IMR-90 (cell line): ENCODE results near the gene FGF12. TPM values are rescaled to one million over a fixed set of nuclear protein-coding genes. Genes with fewer than 3 reads are reported as not detected.

Experiments
- ATAC-seq: fragments of 200-7000 bp; cut with Tn5 transposase; 2 replicates; pipeline ENCODE4 v1.9.1; 2020; ENCODE audit warnings: low read depth, mild to moderate bottlenecking, moderate library complexity
- BruUV-seq: library from RNA; stranded (reverse); fragments of 400-500 nt; replicated peaks from 2 replicates; lab custom pipeline; 2021; lab: Mats Ljungman, UMichigan
- CTCF ChIA-PET: fragments of 300-600 bp; formaldehyde crosslinking; extraction: SDS; loops from one replicate; lab custom pipeline; 2021; ENCODE audit warnings: antibody characterized with exemption; lab: Yijun Ruan, JAX
- POLR2A ChIA-PET: fragments of 300-600 bp; sonication (Branson Sonifier 250); formaldehyde crosslinking; loops from one replicate; lab custom pipeline; 2022; ENCODE audit warnings: antibody characterized with exemption; ENCODE audit not compliant: unreplicated experiment; lab: Charles Lee
- DNase-seq: peaks from one replicate; pipeline ENCODE4 v3.0.0; 2013
- H2AFZ ChIP-seq: replicated peaks from 2 replicates; pipeline ENCODE3; 2013; ENCODE audit warnings: low read length, mild to moderate bottlenecking; ENCODE audit not compliant: poor library complexity
- H2AK5ac ChIP-seq: 2 replicates; pipeline ENCODE4 v1.6.1; 2013; ENCODE audit warnings: low read depth, low read length, inconsistent platforms
- H2AK9ac ChIP-seq: replicated peaks from 2 replicates; pipeline ENCODE3; 2013; ENCODE audit warnings: mild to moderate bottlenecking, low read depth, low read length, moderate library complexity; ENCODE audit not compliant: poor library complexity
- H2BK120ac ChIP-seq: 2 replicates; pipeline ENCODE4 v1.6.1; 2013; ENCODE audit warnings: low read depth, low read length, inconsistent platforms
- H2BK15ac ChIP-seq: 3 replicates; pipeline ENCODE4 v1.6.1; 2013; ENCODE audit warnings: low read depth, low read length, inconsistent platforms
- H2BK20ac ChIP-seq: 2 replicates; pipeline ENCODE4 v1.6.1; 2013; ENCODE audit warnings: low read depth, mild to moderate bottlenecking, inconsistent platforms, low read length, moderate library complexity
- H2BK5ac ChIP-seq: 2 replicates; pipeline ENCODE4 v1.6.1; 2013; ENCODE audit warnings: mild to moderate bottlenecking, low read depth, low read length, inconsistent platforms; ENCODE audit not compliant: poor library complexity, severe bottlenecking
- H3K14ac ChIP-seq: replicated peaks from 2 replicates; pipeline ENCODE4 v1.6.1; 2013; ENCODE audit warnings: low read depth, low read length, inconsistent platforms
- H3K18ac ChIP-seq: 2 replicates; pipeline ENCODE4 v1.6.1; 2013; ENCODE audit warnings: low read depth, low read length, control low read depth
- H3K23ac ChIP-seq: 2 replicates; pipeline ENCODE4 v1.6.1; 2013; ENCODE audit warnings: low read depth, low read length, inconsistent platforms
- H3K27ac ChIP-seq: 2 replicates; pipeline ENCODE4 v1.5.1; 2013; ENCODE audit warnings: mild to moderate bottlenecking, control low read depth, low read length; ENCODE audit not compliant: insufficient read depth
- H3K27me3 ChIP-seq: 2 replicates; pipeline ENCODE4 v1.6.1; 2013; ENCODE audit warnings: low read length; ENCODE audit not compliant: control insufficient read depth, insufficient read depth
- H3K36me3 ChIP-seq: 2 replicates; pipeline ENCODE4 v1.6.1; 2013; ENCODE audit warnings: low read length, mixed read lengths; ENCODE audit not compliant: control insufficient read depth, insufficient read depth
- H3K4ac ChIP-seq: 2 replicates; pipeline ENCODE4 v1.6.1; 2013; ENCODE audit warnings: low read depth, low read length, inconsistent platforms
- H3K4me1 ChIP-seq: 2 replicates; pipeline ENCODE4 v1.6.1; 2013; ENCODE audit warnings: low read length, mixed read lengths; ENCODE audit not compliant: control insufficient read depth, insufficient read depth
- H3K4me2 ChIP-seq: 2 replicates; pipeline ENCODE4 v1.6.1; 2013; ENCODE audit warnings: low read depth, mild to moderate bottlenecking, control low read depth, low read length, moderate library complexity
- H3K4me3 ChIP-seq: 2 replicates; pipeline ENCODE4 v1.5.1; 2013; ENCODE audit warnings: low read depth, mild to moderate bottlenecking, control low read depth, low read length, moderate library complexity; ENCODE audit not compliant: insufficient read depth
- H3K56ac ChIP-seq: 2 replicates; pipeline ENCODE4 v1.6.1; 2013; ENCODE audit warnings: low read length, inconsistent platforms; ENCODE audit not compliant: insufficient read depth; ENCODE audit errors: extremely low read depth
- H3K79me1 ChIP-seq, 2 experiments: 2 replicates each; pipeline ENCODE4 v1.6.1; 2013; ENCODE audit warnings: low read length in 2 of 2, inconsistent platforms in 1 of 2, low read depth in 1 of 2
- H3K9ac ChIP-seq: 2 replicates; pipeline ENCODE4 v1.6.1; 2013; ENCODE audit warnings: low read depth, low read length, control low read depth
- H3K9me1 ChIP-seq: 2 replicates; pipeline ENCODE4 v1.6.1; 2013; ENCODE audit warnings: low read length, inconsistent platforms; ENCODE audit not compliant: insufficient read depth
- H3K9me3 ChIP-seq: 2 replicates; pipeline ENCODE4 v1.6.1; 2013; ENCODE audit warnings: low read length; ENCODE audit not compliant: control insufficient read depth, insufficient read depth
- H4K20me1 ChIP-seq: 2 replicates; pipeline ENCODE4 v1.6.1; 2013; ENCODE audit warnings: low read length, inconsistent platforms; ENCODE audit not compliant: insufficient read depth
- H4K5ac ChIP-seq: 2 replicates; pipeline ENCODE4 v1.6.1; 2013; ENCODE audit warnings: mild to moderate bottlenecking, low read depth, low read length, control low read depth
- H4K8ac ChIP-seq, 2 experiments: 2 replicates each; pipeline ENCODE4 v1.6.1; 2013; ENCODE audit warnings: low read depth in 2 of 2, low read length in 2 of 2, control low read depth in 1 of 2, inconsistent platforms in 1 of 2
- H4K91ac ChIP-seq: 2 replicates; pipeline ENCODE4 v1.6.1; 2013; ENCODE audit warnings: low read depth, low read length, inconsistent platforms; ENCODE audit not compliant: insufficient read depth
- CHD1 ChIP-seq: IDR thresholded peaks from 2 replicates; pipeline ENCODE4 v1.6.1; 2012; ENCODE audit warnings: low read depth, low read length, improper control_type of control experiment
- FOS ChIP-seq: fragments of 150-350 bp; IDR thresholded peaks from 2 replicates; pipeline ENCODE4 v1.6.1; 2016; ENCODE audit warnings: low read depth, low read length
- MAFK ChIP-seq: IDR thresholded peaks from 2 replicates; pipeline ENCODE4 v1.6.1; 2012; ENCODE audit warnings: low read depth, low read length, improper control_type of control experiment
- NFE2L2 ChIP-seq: fragments of 150-350 bp; IDR thresholded peaks from 2 replicates; pipeline ENCODE4 v1.6.1; 2016; ENCODE audit warnings: low read depth, mild to moderate bottlenecking, low read length
- POLR2A ChIP-seq: IDR thresholded peaks from 2 replicates; pipeline ENCODE4 v1.6.1; 2012; ENCODE audit warnings: mild to moderate bottlenecking, low read depth, low read length
- RFX5 ChIP-seq: IDR thresholded peaks from 2 replicates; pipeline ENCODE4 v1.8.0; 2012; ENCODE audit warnings: low read depth, mild to moderate bottlenecking, low read length, moderate library complexity
- WGBS, 2 experiments: methylation state at CpG; one replicate each; pipeline versions ENCODE4 v1.1.5 to v1.1.7; 2013; ENCODE audit warnings: missing lambda C conversion rate in 2 of 2; ENCODE audit not compliant: insufficient read length in 1 of 2; ENCODE audit errors: extremely low coverage in 2 of 2; 5-methylcytosine and 5-hydroxymethylcytosine counted together
- dilution Hi-C: fragments of 300-500 bp; cut with HindIII; formaldehyde crosslinking; loops from one replicate; pipeline ENCODE4 v1.14.3; 2018; ENCODE audit warnings: low sequenced_read_pairs; ENCODE audit not compliant: unreplicated experiment
- in situ Hi-C: fragments of 300-500 bp; cut with MboI; formaldehyde crosslinking; loops from 3 replicates; pipeline ENCODE4 v1.14.3; 2019; ENCODE audit warnings: low sequenced_read_pairs, inconsistent platforms, mixed read lengths
- intact Hi-C: fragments of 100-400 bp; cut with micrococcal nuclease; formaldehyde crosslinking; loops from 2 replicates; pipeline ENCODE4 v1.10.0; 2022
- polyA plus RNA-seq, 3 experiments: library from polyadenylated mRNA; depleted of rRNA; stranded (reverse); fragments of >200 nt; gene quantifications; 2 replicates each; pipeline ENCODE4 v1.2.3, GENCODE V29; 2012; ENCODE audit warnings: low replicate concordance in 1 of 3
- total RNA-seq: library from RNA; depleted of rRNA; stranded (reverse); fragments of >200 nt; gene quantifications from 2 replicates; pipeline ENCODE4 v1.2.3, GENCODE V29; 2012

FGF12 gene
- total and polyA plus RNA-seq, 2 of the 4 experiments (the other 2 are of a cell fraction) = not detected

DNA sequence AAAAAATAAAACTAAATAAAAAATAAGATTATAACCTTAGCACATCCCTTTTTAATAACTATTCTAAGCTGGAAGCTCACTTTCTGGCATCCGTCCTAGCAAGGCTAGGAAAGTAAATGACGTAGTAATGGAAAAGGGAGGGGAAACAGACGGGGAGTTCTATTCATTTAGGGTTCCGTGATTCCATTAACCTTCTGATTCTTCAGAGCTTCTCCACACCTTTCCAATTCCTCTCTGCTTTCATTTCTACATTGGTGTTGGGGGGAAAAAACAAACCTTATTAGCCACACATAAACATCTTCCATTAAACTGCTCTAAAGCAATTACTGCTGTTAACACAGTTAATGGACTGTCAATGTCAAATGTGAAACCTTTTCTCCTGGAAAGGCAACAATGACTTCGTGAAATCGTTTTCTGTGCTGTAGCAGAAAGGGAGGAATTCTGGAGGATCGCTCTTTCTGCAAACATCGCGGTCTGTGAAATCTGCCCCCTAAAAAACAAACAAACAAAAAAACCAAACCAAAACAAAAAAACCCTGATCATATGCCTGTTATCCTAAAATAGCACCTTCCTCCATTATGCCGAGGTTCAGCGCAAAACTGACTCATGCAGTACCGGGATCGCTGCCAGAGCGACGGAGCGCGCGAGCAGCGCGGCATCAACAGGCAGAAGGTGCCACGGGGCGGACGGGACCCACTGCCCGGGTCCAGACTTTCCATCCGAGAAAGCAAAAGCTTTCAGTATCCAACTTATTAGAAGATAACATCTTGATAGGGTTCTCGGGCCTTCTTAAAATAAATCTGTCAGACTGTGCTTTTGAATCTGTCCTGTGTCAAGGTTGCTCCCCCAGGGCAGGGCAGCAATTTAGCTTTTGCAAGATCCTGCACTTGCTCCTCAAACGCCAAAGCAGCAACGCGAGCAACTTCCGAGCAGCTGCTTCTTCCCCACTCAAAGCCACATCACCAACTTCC, 156.2 kb downstream of the FGF12 start:
- H2BK15ac ChIP-seq = no peak overlapping the region
- no peaks in the 10 kb centered on the region for H3K36me3 ChIP-seq
- dilution Hi-C loops (no loop called here), in situ Hi-C loops (loop anchor here (25.0 kb wide), 1 partner anchor 466 kb away; no protein-coding TSS in a partner anchor), intact Hi-C loops (no loop called here)
- no peak overlapping the region for H3K14ac ChIP-seq
- no peak overlapping the region for H3K27ac ChIP-seq
- DNase-seq (peak; percentile 32), ATAC-seq (peak; percentile 65)
- H2BK120ac ChIP-seq = no peak overlapping the region
- ChIA-PET POLR2A (no interaction called here), CTCF (interaction anchor here (0.5 kb wide), 1 partner anchor 47 kb away, joined by 3 read pairs; no protein-coding TSS in a partner anchor)
- H4K91ac ChIP-seq = no peak overlapping the region
- no peaks in the 10 kb centered on the region for H3K9me3 ChIP-seq
- no peaks in the 10 kb centered on the region for H3K9me1 ChIP-seq
- H3K4me2 ChIP-seq = peak overlapping the region; percentile 64
- no peaks in the 10 kb centered on the region for H3K27me3 ChIP-seq
- no peak overlapping the region for H2AFZ ChIP-seq
- H3K4me3 ChIP-seq = peak overlapping the region; percentile 26; the same call in 1 of the 2 replicates
- H2AK5ac ChIP-seq = no peak overlapping the region
- BruUV-seq = no TSS peak
- H3K79me1 ChIP-seq = no peaks in the 10 kb centered on the region
- H3K9ac ChIP-seq = no peak overlapping the region
- no peak overlapping the region for H4K5ac ChIP-seq
- no peaks in the 10 kb centered on the region for H4K20me1 ChIP-seq
- TF ChIP-seq MAFK (no peak), NFE2L2 (no peak), CHD1 (no peak), FOS (no peak), POLR2A (no peak), RFX5 (no peak)
- WGBS, 2 experiments = 20% methylated on average over 1 of the region's 30 CpGs; no CpG with 5 or more reads in 1 of the 2 experiments
- H3K56ac ChIP-seq = no peak overlapping the region
- no peak overlapping the region for H3K18ac ChIP-seq
- H4K8ac ChIP-seq = no peak overlapping the region
- H2BK5ac ChIP-seq = no peak overlapping the region
- H3K23ac ChIP-seq = no peak overlapping the region
- H2BK20ac ChIP-seq = no peak overlapping the region
- no peaks in the 10 kb centered on the region for H3K4me1 ChIP-seq
- no peak overlapping the region for H3K4ac ChIP-seq
- no peak overlapping the region for H2AK9ac ChIP-seq
